CD4-positive, alpha-beta T cell (primary cell): ENCODE measurements around the gene DUSP9. TPM values are rescaled to one million over a fixed set of nuclear protein-coding genes. Genes with fewer than 3 reads are reported as not detected.

Experiments used
- ATAC-seq: fragments of 200-7000 bp; cut with Tn5 transposase; one replicate; pipeline ENCODE4 v1.10.0; 2022; ENCODE audit warnings: mild to moderate bottlenecking; ENCODE audit not compliant: poor library complexity
- CTCF ChIA-PET: fragments of 350-600 bp; sonication (Branson Sonifier 250); formaldehyde crosslinking; loops from one replicate; lab custom pipeline; 2021; ENCODE audit warnings: antibody characterized with exemption, inconsistent platforms; lab: Charles Lee
- POLR2A ChIA-PET: fragments of 350-600 bp; sonication (Branson Sonifier 250); formaldehyde crosslinking; loops from one replicate; lab custom pipeline; 2021; ENCODE audit warnings: antibody characterized with exemption, inconsistent platforms; lab: Charles Lee
- DNase-seq, 14 experiments: peaks; one replicate each; pipeline ENCODE4 v3.0.0-alpha.2; 2013 to 2020; ENCODE audit warnings: mixed read lengths in 2 of 14
- H3K27ac ChIP-seq, 2 donors: one replicate each; pipeline versions ENCODE4 v1.5.1 to v1.7.0; 2013; ENCODE audit warnings: low read length in 2 of 2, low read depth in 1 of 2, mild to moderate bottlenecking in 1 of 2
- H3K27me3 ChIP-seq, 2 experiments: 1 replicate in 1 of 2; 2 replicates in 1 of 2; pipeline versions ENCODE4 v1.6.1 to v1.7.0; 2013; ENCODE audit warnings: low read length in 2 of 2, control low read depth in 1 of 2, mild to moderate bottlenecking in 1 of 2, moderate library complexity in 1 of 2; ENCODE audit not compliant: insufficient read depth in 2 of 2, control insufficient read depth in 1 of 2
- H3K36me3 ChIP-seq: one replicate; pipeline ENCODE4 v1.6.1; 2013; ENCODE audit warnings: low read length, control low read depth; ENCODE audit not compliant: insufficient read depth
- H3K4me1 ChIP-seq: one replicate; pipeline ENCODE4 v1.6.1; 2013; ENCODE audit warnings: low read length, control low read depth; ENCODE audit not compliant: insufficient read depth
- H3K4me3 ChIP-seq: one replicate; pipeline ENCODE4 v1.5.1; 2013; ENCODE audit warnings: mild to moderate bottlenecking, low read length, moderate library complexity
- H3K9me3 ChIP-seq, 2 experiments: 1 replicate in 1 of 2; 2 replicates in 1 of 2; pipeline versions ENCODE4 v1.6.1 to v1.7.0; 2013; ENCODE audit warnings: low read length in 2 of 2, mild to moderate bottlenecking in 2 of 2, control low read depth in 1 of 2, moderate library complexity in 1 of 2; ENCODE audit not compliant: control insufficient read depth in 1 of 2, insufficient read depth in 1 of 2
- H3K27ac Mint-ChIP-seq: one replicate; pipeline ENCODE4 v1.8.0; 2020; ENCODE audit warnings: mixed read lengths
- H3K27me3 Mint-ChIP-seq: one replicate; pipeline ENCODE4 v1.8.0; 2021; ENCODE audit warnings: mixed read lengths
- H3K36me3 Mint-ChIP-seq: one replicate; pipeline ENCODE4 v1.8.0; 2021; ENCODE audit warnings: low read depth, mixed read lengths
- H3K4me1 Mint-ChIP-seq: one replicate; pipeline ENCODE4 v1.8.0; 2021; ENCODE audit warnings: low read depth, mixed read lengths
- H3K4me3 Mint-ChIP-seq: one replicate; pipeline ENCODE4 v1.8.0; 2020; ENCODE audit warnings: mild to moderate bottlenecking, mixed read lengths
- H3K9me3 Mint-ChIP-seq: one replicate; pipeline ENCODE4 v1.8.0; 2020; ENCODE audit warnings: mixed read lengths
- CTCF ChIP-seq: fragments of 200-600 bp; IDR thresholded peaks from one replicate; pipeline ENCODE4 v1.8.0; 2022; ENCODE audit warnings: antibody characterized with exemption, mild to moderate bottlenecking
- intact Hi-C, 2 experiments: fragments of 100-400 bp; cut with DNase I in 1 of 2; cut with micrococcal nuclease in 1 of 2; formaldehyde crosslinking; loops; one replicate each; pipeline versions ENCODE4 v1.15.1 to v1.9.0; 2023 to 2025; cut with DNase I, micrococcal nuclease
- total RNA-seq, 174 experiments: library from RNA in 2 of 174; stranded (reverse) in 2 of 174; gene quantifications; one replicate each; pipeline ENCODE4 v1.2.3 and lab custom pipeline; 2021 to 2026

DUSP9 gene
- total RNA-seq, 2 experiments from 2014 or later = not detected

DNA sequence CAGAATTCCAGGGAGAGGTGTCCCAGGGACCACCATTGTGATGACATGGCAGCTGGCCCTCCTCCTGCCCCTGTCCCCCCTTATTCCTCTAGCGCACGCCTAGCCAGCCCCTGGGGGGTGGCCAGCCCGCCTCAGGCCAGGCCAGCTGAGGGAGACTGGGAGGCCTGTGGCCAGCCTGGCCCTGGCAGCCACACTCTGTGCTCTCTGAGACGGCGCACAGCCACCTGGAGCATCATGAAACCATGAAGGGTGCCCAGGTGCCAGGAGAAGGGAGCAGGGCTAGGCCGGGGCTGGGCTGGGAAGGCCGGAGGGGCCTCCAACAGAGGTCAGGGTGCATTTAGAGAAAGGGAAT is 14.4 kb upstream of the DUSP9 start:
- Mint-ChIP-seq H3K4me3 (no peak overlapping the region), H3K4me1 (no peaks in the 10 kb centered on the region), H3K36me3 (no peaks in the 10 kb centered on the region), H3K9me3 (no peaks in the 10 kb centered on the region), H3K27ac (no peak overlapping the region), H3K27me3 (no peaks in the 10 kb centered on the region)
- H3K4me1 ChIP-seq = no peaks in the 10 kb centered on the region
- intact Hi-C loops = no loop called here
- no peak for DNase-seq
- no peaks in the 10 kb centered on the region for H3K27me3 ChIP-seq
- CTCF ChIA-PET = no interaction called here
- H3K36me3 ChIP-seq = no peaks in the 10 kb centered on the region
- no peak for TF ChIP-seq CTCF
- POLR2A ChIA-PET = no interaction called here
- H3K4me3 ChIP-seq = no peak overlapping the region
- H3K27ac ChIP-seq = no peak overlapping the region
- no peaks in the 10 kb centered on the region for H3K9me3 ChIP-seq
- no peak for ATAC-seq

DNA sequence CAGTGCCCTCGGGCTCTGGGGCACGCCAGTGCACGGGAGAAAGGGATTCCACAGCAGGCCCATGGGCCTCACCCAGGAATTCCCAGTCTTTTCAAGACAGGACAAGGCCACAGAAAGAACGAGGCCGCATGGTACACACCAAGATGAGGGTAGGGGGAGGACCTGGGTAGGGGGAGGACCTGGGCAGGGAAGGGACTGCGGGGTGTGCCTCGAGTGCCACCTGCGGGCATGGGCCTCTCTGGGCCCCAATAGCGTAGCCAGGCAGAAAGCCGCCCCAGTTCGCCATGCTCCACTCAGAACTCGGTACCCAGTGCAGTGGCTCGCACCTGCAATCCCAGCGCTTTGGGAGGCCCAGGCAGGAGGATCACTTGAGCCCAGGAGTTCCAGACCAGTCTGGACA is 14.0 kb upstream of the DUSP9 start:
- intact Hi-C loops = no loop called here
- no peaks in the 10 kb centered on the region for H3K4me1 Mint-ChIP-seq
- Histone ChIP-seq H3K4me1 (no peaks in the 10 kb centered on the region), H3K9me3 (no peaks in the 10 kb centered on the region), H3K4me3 (no peak overlapping the region), H3K36me3 (no peaks in the 10 kb centered on the region), H3K27me3 (no peaks in the 10 kb centered on the region), H3K27ac (no peak overlapping the region)
- DNase-seq = no peak
- ChIA-PET POLR2A (no interaction called here), CTCF (no interaction called here)
- TF ChIP-seq CTCF = no peak
- H3K27me3 Mint-ChIP-seq = no peaks in the 10 kb centered on the region
- H3K4me3 Mint-ChIP-seq = no peak overlapping the region
- no peak overlapping the region for H3K27ac Mint-ChIP-seq
- H3K9me3 Mint-ChIP-seq = no peaks in the 10 kb centered on the region
- H3K36me3 Mint-ChIP-seq = no peaks in the 10 kb centered on the region
- ATAC-seq = no peak

GRCh38 chrX:153633607-153634180 is 13.3 kb upstream of the DUSP9 start:
- no peaks in the 10 kb centered on the region for H3K27me3 Mint-ChIP-seq
- Histone ChIP-seq H3K9me3 (no peaks in the 10 kb centered on the region), H3K4me1 (no peaks in the 10 kb centered on the region), H3K27me3 (no peaks in the 10 kb centered on the region), H3K4me3 (no peak overlapping the region), H3K27ac (no peak overlapping the region), H3K36me3 (no peaks in the 10 kb centered on the region)
- ATAC-seq (no peak), DNase-seq (no peak)
- H3K4me1 Mint-ChIP-seq = no peaks in the 10 kb centered on the region
- H3K9me3 Mint-ChIP-seq = no peaks in the 10 kb centered on the region
- POLR2A ChIA-PET = no interaction called here
- H3K27ac Mint-ChIP-seq = no peak overlapping the region
- intact Hi-C loops = no loop called here
- TF ChIP-seq CTCF = no peak
- no peak overlapping the region for H3K4me3 Mint-ChIP-seq
- CTCF ChIA-PET = no interaction called here
- no peaks in the 10 kb centered on the region for H3K36me3 Mint-ChIP-seq
